Measurements from ENCODE around the gene SENP5.
"Not testable (repeated sequence)": the region's sequence is repeated elsewhere in the genome, so short reads cannot be mapped to it uniquely, and the experiment has no call there.

DNA sequence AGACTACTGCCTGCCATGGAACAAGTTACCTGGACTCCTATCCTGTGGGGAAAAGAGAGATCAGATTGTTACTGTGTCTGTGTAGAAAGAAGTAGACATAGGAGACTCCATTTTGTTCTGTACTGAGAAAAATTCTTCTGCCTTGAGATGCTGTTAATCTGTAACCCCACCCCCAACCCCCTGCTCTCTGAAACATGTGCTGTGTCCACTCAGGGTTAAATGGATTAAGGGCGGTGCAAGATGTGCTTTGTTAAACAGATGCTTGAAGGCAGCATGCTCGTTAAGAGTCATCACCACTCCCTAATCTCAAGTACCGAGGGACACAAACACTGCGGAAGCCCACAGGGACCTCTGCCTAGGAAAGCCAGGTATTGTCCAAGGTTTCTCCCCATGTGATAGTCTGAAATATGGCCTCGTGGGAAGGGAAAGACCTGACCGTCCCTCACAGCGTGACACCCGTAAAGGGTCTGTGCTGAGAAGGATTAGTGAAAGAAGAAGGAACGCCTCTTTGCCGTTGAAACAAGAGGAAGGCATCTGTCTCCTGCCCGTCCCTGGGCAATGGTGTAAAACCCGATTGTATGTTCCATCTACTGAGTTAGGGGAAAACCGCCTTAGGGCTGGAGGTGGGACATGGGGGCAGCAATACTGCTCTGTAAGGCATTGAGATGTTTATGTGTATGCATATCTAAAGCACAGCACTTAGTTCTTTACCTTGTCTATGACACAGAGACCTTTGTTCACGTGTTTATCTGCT, 76.5 kb downstream of the SENP5 start:
- TF ChIP-seq, protein P1, sequence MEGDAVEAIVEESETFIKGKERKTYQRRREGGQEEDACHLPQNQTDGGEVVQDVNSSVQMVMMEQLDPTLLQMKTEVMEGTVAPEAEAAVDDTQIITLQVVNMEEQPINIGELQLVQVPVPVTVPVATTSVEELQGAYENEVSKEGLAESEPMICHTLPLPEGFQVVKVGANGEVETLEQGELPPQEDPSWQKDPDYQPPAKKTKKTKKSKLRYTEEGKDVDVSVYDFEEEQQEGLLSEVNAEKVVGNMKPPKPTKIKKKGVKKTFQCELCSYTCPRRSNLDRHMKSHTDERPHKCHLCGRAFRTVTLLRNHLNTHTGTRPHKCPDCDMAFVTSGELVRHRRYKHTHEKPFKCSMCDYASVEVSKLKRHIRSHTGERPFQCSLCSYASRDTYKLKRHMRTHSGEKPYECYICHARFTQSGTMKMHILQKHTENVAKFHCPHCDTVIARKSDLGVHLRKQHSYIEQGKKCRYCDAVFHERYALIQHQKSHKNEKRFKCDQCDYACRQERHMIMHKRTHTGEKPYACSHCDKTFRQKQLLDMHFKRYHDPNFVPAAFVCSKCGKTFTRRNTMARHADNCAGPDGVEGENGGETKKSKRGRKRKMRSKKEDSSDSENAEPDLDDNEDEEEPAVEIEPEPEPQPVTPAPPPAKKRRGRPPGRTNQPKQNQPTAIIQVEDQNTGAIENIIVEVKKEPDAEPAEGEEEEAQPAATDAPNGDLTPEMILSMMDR (IDR thresholded peaks at IDR 0.05): not testable (repeated sequence)
- not testable (repeated sequence) for TF ChIP-seq POLR2AphosphoS5, POLR2A (IDR thresholded peaks at IDR 0.05)

All from breast epithelium (tissue), 3 donors.